Suppressor macrophage treated with lipopolysaccharide for 4 hours (primary cell): ENCODE measurements around the gene LINC01488.

ENCODE experiments used
- DNase-seq: peaks from one replicate; pipeline ENCODE4 v3.0.0-alpha.2; 2020

LINC01488 gene

DNA sequence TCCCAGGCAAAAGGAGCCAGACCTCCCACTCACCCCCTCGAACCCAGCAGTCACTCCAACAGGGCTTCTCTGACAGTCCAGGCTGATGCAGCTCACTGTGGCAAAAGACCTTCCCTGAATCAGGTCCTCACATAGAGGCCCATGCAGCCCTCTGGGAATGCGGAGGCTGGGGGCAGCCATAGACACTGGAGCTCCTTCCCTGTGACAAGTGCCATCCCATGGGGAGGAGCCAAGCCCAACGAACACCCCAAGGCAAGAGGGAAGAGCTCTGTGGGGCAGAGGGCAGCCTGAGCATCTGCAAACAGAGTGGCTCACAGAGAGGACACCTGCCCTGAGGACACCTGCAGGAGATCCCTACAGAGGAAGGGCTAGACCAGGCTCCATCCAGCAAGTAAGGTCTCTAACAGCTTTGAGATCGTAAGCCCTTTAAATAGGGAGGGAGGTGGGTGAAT, at the start of gene LINC01488:
LINC01488 (plus strand) TSS at position 271 of the 452 bp plus-strand sequence.
- no peak for DNase-seq

DNA sequence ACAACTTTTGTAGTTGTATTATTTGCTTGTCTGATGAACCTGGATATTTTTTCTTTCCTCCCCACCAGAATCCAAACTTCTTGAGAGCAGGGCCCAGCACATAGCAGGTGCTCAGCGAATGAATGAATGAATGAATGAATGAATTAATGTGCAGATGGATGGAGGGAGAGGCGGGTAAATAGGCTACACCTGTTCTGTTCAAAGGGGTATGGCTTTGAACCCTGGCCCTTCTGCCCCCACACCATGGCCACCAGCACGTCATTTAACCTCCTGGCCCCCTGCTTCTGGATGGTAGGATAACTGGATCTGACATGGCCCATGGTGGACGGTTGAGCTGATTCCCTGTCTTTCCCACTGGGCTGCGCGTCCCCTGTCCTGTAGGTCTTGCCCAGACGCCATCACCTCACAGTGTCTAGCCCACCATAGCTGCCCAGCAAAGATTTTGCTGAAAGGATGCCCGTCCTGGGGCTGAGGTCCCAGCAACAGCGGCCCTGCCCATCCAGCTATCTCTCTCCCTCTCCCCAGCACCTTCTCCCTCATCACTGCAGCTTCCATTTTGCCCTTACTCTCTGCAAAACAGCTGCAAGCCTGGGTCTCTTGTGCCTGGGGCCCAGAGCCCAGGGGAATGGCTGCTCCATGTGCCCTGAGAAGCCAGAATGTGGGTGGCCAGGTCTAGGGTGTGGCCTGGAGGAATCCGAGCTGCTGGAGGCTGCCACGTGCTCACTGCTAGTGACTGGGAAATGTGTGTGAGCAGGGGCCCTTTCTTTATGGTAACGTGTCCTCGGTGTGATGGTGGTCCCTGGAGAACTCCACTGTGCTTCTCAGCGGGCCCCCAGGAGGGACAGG, 49.3 kb upstream of the LINC01488 start:
- DNase-seq, result no peak

DNA sequence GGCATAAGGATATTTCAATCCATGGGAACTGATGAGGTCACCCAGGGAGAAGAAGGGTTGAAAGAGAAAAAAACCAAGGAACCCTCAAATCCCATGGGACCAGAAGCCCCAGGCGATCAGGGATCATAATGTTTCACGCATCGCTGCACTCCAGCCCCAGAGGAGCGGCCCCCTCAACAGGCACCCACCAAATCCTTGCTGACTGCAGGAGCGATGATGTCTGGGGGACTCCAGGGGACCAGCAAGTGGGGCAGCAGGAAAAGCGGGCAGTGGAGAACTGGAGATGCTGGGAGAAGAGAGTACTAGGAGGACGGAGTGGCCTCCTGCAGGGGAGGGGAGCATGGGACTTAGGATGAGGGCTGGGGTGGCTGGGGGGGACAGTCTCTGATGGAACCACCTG, 47.7 kb upstream of the LINC01488 start:
- DNase-seq, result no peak

DNA sequence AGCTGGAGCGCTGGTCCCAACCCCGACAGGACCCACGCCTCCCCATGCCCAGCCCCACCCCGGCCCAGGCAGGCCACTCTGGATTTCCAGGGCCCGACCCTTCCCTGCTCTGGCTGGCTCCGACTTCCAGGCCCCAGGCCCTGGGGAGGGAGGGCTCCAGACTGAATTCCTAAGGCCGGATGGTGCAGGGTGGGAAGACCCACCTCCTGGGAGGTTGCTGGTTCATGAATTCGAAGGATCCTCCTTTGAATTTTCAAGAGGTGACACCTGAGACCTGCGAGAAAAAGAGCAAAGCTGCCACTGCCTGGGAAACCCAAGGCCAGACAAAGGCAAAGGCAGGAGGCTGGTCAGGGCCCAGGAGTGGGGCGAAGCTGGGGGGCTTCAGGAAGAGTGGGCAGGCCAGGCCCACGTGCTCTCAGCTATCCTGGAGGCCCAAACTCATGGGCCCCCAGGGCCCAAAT, 47.0 kb upstream of the LINC01488 start:
- no peak for DNase-seq

GRCh38 chr11:69435161-69435986, 46.1 kb upstream of the LINC01488 start:
- no peak for DNase-seq

- no peak for DNase-seq
Observed at GRCh38 chr11:69436041-69436982, 45.2 kb upstream of the LINC01488 start.

DNA sequence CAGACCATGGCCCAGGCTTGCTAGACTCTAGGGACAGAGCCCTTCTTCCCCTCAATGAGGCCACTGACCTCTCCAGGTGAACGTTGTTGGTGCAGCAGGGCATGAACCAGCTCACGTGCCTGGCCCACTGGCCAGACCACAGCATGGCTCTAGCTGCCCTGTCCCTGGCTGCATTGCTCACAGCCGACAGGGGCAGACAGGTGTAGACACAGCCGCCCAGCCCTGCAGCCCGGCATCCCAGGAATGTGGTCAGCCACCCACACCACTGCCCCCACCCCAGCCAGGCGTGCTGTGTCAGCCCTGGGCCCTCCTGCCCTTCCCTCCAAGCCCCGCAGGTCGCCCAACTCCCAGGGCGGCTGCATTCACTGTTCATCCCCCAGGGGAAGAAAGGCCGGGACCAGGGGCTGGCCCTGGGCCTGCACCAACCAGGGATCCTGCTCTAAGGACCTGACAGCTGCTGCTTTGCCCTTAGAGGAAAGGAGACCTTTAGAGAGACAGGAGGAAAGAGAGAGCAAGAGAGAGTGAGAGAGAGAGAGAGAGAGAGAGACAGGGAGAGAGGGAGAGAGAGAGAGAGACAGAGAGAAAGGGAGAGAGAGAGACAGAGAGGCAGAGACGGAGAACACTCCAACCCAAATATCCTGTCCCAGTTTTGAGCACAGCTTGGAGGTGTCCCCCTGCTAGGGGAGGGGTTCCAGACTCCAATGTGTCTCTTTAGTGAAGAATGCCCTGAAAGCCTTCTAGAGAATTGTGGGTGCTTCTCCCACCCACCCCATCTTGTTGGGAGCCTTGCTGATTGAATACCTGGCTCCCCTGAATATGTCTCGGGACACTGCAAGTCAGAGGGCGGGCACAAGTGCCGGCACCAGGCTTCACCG, 44.2 kb upstream of the LINC01488 start:
- DNase-seq, result no peak

DNA sequence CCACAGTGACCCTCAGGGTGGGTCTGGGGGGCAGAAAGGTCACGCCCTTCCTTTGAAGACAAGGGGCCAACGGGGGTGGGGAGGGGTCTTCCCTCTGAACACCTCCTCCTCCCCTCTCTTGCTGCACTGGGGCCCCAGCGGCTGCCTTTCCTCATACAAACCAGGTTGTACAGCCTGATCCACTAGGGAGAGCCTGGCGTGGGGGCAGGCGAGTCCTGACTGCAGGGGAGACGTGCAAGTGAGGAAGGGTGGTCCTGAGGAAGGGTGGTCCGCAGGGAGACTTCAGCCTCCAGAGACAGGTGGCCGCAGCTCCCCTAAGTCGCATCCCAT, 43.6 kb upstream of the LINC01488 start:
- no peak for DNase-seq

DNA sequence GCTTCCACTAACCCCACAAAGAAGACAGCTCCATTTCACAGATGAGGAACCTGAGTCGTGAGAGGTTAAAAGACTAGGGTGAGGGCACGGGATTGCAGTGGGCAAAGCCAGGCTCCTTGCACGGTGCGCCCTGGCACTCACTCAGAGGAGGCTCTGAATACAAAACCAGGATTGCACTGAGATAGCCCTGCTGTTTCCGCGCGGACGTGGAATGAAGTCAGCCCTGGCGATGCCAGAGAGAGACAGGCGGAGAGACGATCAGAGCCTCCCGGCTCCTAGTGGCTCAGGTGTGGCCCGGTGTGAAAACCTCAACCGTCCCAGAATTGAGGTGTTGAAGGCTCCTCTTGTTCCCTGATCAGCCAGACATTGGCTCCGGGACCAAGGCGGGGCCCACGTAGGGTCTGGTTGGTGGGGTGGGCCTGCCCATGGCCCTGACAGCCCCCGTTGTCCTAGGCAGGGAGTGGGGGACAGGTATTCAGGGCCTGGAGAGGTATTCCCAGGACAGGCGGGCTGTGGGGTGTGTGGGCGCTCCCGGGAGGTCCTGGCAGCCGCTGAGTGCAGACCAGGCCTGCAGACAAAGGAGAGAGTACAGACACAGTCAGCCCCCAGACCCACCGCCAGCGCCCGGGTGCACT, 43.1 kb upstream of the LINC01488 start:
- DNase-seq, result no peak

- no peak for DNase-seq
Observed at GRCh38 chr11:69439127-69439526, 42.3 kb upstream of the LINC01488 start.

GRCh38 chr11:69439651-69440464, 41.6 kb upstream of the LINC01488 start:
- no peak for DNase-seq

- peak; percentile 35 for DNase-seq
Observed at GRCh38 chr11:69440876-69441275, 40.6 kb upstream of the LINC01488 start.

DNA sequence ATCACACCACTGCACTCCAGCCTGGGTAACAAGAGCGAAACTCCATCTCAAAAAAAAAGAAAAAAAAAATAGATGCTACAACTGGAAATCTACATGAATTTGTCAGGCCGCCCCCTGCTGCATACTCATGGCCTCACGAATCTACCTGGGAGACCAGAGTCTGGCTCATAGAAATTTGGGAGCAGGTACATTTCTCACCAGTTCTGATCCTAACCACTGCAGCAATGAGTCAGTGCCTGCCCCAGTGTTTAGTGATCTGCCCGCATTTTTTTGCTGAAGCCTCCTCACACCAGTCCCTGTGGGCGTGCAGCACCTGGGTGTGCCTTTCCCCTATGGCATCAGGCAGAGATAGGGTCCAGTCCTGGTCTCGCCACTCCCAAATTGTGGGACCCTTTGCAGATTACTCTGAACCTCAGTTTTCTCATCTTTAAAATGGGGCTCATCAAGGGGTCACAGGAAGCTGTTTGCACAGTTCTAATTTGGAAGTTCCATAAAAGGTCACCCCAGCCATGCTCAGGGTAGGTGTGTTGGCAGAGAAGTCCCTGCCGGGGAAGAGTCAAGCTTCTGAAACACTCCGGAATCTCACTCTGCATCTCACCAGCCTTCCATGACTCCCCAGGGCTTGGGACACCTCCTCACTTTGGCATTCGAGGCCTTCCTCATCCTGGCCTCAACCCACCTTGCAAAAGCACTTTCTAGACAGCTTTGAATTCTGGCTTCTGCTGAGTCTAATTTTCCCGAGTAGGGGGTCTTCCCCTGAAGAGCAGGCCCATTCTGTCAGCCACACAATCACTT, 39.3 kb upstream of the LINC01488 start:
- no peak for DNase-seq

DNA sequence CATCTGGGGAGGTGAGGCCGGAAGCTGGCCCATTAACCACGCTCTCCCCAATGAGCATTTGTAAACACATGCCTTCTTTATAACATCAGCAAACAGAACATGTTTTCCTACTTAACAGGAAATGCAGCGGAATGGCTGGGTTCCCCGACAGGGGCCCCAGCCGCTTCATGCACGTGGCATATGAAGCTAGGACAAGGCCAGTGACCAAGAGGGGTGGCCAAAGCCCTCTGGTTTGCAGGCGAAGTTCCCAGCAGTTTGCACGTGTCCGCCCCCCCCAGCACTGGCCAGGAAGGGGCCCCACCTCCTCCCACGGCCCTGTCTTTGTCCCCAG, 38.7 kb upstream of the LINC01488 start:
- DNase-seq, result no peak

- peak; percentile 88 for DNase-seq
Observed at GRCh38 chr11:69443138-69443967, 38.1 kb upstream of the LINC01488 start.

GRCh38 chr11:69443968-69444364, 37.5 kb upstream of the LINC01488 start:
- DNase-seq, result peak; percentile 38

GRCh38 chr11:69444381-69445130, 36.9 kb upstream of the LINC01488 start:
- peak; percentile 88 for DNase-seq

DNA sequence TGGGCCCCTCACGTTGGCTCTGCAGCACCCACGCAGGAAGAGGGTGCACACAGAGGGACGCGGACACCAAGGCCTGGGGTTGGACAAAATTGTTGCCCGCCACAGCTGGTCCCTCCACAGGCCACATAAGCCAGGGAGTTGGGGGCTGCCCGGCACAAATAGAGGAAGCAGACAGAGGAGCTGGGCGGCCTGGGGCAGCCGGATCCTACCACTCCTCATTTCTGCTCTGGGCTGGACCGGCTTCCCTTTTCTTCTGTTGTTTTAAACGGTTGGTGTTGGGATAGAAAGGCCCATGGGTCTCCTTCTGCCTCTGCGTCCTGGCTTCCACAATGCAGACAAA, 36.4 kb upstream of the LINC01488 start:
- DNase-seq, result peak; percentile 57
